HAP-1 (cell line): ENCODE results near the gene MTHFD1L.
A peak's percentile ranks its signal among the peaks of the same experiment; 100 is the strongest.

Experiments used
- DNase-seq, 2 experiments: peaks; one replicate each; pipeline ENCODE4 v3.0.0-alpha.2; 2016 to 2020; ENCODE audit warnings: low spot score in 2 of 2
- H3K27me3 ChIP-seq: fragments of 250-450 bp; sonication (Bioruptor Pico); 2 replicates; pipeline ENCODE4 v1.5.1; 2020; ENCODE audit warnings: low read depth, mild to moderate bottlenecking, moderate library complexity
- H3K36me3 ChIP-seq: fragments of 250-450 bp; sonication (Bioruptor Pico); replicated peaks from 2 replicates; pipeline ENCODE4 v1.5.1; 2020; ENCODE audit warnings: mild to moderate bottlenecking
- H3K4me1 ChIP-seq: fragments of 250-450 bp; sonication (Bioruptor Pico); 2 replicates; pipeline ENCODE4 v1.5.1; 2020; ENCODE audit warnings: mild to moderate bottlenecking
- H3K4me3 ChIP-seq: fragments of 250-450 bp; sonication (Bioruptor Pico); 2 replicates; pipeline ENCODE4 v1.5.1; 2020; ENCODE audit warnings: mild to moderate bottlenecking, moderate library complexity
- H3K9me3 ChIP-seq: fragments of 250-450 bp; sonication (Bioruptor Pico); 2 replicates; pipeline ENCODE4 v1.5.1; 2020; ENCODE audit warnings: mild to moderate bottlenecking, moderate library complexity
- in situ Hi-C: fragments of 300-500 bp; cut with MboI; formaldehyde crosslinking; loops from 3 replicates; pipeline ENCODE4 v1.14.3; 2020; ENCODE audit warnings: low sequenced_read_pairs, inconsistent platforms, mixed read lengths

The MTHFD1L gene

DNA sequence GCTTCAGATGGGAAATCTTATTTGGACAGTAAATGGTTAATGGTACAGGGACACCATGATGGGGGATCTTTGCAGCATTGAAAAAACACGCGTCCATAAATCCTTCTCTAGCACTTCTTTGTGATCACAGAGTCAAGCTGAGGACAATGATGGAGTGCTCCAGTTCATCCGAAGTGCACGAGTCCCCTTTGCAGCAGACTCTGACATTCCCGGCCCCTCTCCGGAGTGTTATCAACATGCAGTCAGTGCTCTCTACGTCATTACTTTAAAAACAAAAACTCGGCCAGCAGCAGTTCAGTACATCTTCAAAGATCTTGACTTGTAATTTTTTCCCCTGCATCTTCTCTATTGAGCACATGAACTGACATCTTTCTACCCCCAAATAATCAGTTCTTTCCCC is 188.8 kb downstream of the MTHFD1L start:
- in situ Hi-C loops = no loop called here
- H3K27me3 ChIP-seq = no peaks in the 10 kb centered on the region
- no peak overlapping the region for H3K4me3 ChIP-seq
- peaks cover 11% of the 10 kb centered on the region for H3K36me3 ChIP-seq
- peaks cover 15% of the 10 kb centered on the region for H3K4me1 ChIP-seq
- DNase-seq = no peak
- no peaks in the 10 kb centered on the region for H3K9me3 ChIP-seq

DNA sequence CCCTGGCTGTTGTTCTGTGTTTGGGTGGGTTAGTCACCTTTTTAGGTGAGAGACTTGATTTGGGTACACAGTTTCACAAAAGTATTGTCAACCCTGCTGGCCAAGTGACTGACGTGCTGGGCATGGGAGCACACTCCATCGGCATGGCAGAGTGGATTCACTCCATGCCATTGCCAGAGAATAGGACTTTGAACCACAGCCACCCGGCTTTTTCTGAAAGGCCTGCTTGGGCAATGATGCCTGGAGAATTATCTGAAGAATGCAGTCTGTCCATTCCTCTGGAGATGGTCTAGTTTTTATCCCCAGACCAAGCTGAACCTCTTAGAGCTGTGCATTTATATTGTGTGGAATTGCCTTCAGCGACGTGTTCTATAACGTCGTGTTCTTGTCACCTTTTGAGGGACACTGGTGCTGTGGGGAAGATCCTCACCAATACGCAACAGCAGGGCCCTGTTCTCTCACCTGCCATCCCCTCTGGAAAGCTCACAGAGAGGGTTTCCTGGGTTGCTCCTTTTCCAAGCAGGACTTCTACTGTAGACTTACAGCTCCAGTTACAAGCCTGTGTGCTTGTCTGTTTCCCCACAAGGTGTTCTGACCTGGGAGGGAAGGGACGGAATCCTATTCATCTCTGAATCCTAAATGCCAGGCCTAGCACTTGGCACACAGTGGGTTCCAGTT is 190.9 kb downstream of the MTHFD1L start:
- Histone ChIP-seq H3K4me3 (no peak overlapping the region), H3K4me1 (peaks cover 15% of the 10 kb centered on the region), H3K27me3 (no peaks in the 10 kb centered on the region), H3K9me3 (no peaks in the 10 kb centered on the region), H3K36me3 (peaks cover 8% of the 10 kb centered on the region)
- in situ Hi-C loops = no loop called here
- DNase-seq = no peak

DNA sequence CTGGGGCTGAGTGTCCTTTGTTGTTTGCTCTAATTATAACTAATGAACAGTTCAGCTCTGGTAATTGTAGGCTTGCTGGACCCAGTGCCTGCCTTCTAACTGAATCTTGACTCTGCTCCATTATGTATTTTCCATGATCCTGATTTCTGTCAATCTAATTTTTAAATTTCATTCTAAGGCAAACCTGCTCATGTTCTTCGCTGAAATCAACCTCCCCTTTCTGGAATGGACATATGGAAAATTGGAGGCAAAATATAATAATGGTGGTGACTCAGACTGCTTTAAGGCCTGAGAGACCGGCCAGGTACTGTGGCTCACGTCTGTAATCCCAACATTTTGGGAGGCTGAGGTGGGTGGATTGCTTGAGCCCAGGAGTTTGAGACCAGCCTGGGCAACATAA is 191.6 kb downstream of the MTHFD1L start:
- H3K9me3 ChIP-seq = no peaks in the 10 kb centered on the region
- in situ Hi-C loops = no loop called here
- H3K4me3 ChIP-seq = no peak overlapping the region
- H3K27me3 ChIP-seq = no peaks in the 10 kb centered on the region
- no peak for DNase-seq
- peaks cover 15% of the 10 kb centered on the region for H3K4me1 ChIP-seq
- peaks cover 7% of the 10 kb centered on the region for H3K36me3 ChIP-seq

DNA sequence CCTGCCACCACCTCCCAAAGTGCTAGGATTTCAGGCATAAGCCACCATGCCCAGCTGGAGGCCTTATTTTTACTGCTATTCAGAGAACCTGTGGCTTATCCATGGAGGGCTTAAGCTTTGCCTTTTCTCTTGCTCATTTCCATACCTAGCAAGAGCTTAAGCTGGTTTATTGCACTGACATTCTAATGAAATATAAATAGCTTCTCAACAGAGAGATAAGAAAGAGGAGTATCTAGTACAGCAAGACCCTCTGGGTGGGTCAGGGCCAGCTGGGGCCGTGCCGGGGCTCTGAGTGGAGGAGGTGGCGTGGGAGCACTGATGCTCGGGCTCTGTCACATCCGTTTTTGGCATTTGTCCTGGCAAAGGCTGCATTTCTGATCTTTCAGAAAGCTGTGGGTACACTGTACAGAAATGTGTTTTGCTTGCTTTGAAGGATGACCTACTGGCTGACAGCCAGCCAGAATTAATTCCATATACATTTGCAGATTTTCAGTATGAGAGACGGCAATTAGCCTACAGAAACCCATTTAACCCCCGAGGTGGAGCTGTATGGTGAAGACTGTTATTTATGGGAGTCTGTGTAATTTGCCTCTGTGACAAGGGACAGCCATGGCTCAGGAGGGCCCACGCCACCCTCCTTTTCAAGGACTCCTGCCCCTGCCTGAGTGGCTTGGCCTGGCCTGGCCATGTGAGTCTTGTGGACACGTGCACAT is 192.7 kb downstream of the MTHFD1L start:
- Histone ChIP-seq H3K27me3 (no peaks in the 10 kb centered on the region), H3K36me3 (peaks cover 4% of the 10 kb centered on the region; the same call in 1 of the 2 replicates), H3K4me1 (peaks cover 15% of the 10 kb centered on the region), H3K4me3 (no peak overlapping the region), H3K9me3 (no peaks in the 10 kb centered on the region)
- DNase-seq = peak; percentile 64 to 75
- in situ Hi-C loops = no loop called here

DNA sequence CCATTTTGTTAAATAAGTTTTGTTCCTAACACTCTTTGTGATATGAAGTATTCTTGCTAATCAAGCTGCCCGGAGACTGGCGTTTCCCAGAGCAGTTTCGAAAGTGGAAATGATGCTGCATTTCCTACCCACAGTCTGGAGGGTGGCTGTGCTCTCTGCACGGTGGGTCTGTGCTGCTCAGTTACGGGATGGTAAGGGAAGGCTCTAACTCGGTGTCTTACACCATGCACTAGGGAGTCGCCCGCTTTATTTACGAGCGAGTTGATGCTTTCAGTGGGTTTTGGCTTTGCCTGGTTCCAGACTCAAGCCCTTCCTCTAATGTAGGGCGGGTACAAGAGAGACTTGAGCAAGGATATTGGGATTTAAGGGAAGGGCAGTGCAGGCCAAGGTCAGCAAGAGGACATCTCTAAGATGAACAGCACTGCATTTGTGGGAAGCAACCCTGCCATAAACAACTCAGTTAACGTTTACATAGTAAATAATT is 194.2 kb downstream of the MTHFD1L start:
- DNase-seq = no peak
- no peak overlapping the region for H3K4me3 ChIP-seq
- H3K9me3 ChIP-seq = no peaks in the 10 kb centered on the region
- H3K36me3 ChIP-seq = peaks cover 4% of the 10 kb centered on the region; the same call in 1 of the 2 replicates
- H3K27me3 ChIP-seq = no peaks in the 10 kb centered on the region
- in situ Hi-C loops = no loop called here
- peaks cover 15% of the 10 kb centered on the region for H3K4me1 ChIP-seq

DNA sequence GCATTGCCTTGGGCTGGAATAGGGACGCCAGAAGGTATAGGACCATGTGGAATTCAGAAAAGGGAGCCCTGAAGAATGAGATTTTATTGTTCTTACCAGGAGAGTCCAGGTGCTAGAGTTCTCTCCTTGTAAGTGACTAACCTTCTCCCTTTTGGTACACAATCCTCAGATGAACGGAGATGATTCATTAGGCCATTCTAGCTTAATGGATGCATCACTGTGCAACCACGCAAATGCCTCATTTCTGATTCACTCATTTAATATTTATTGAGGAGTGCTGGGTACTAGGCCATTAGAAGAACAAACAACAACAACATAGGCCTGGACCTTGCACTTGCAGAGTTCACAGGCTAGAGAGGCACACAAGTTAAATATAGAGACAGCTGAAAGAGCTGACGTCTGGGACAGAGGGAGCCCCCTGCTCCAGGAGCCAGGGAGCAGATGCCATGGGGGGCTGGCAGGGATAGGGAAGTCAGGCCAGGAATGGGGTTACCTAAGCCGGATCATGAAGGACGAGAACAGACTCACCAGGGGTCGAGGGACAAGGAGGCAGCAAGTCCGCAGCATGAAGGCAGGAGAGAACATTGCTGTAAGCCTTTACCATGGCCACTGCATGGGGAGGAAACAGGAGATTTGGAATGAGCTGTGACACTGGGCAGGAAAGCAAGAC is 194.7 kb downstream of the MTHFD1L start:
- no peaks in the 10 kb centered on the region for H3K27me3 ChIP-seq
- no peak for DNase-seq
- H3K4me1 ChIP-seq = peaks cover 15% of the 10 kb centered on the region
- H3K36me3 ChIP-seq = peaks cover 4% of the 10 kb centered on the region; the same call in 1 of the 2 replicates
- no peaks in the 10 kb centered on the region for H3K9me3 ChIP-seq
- in situ Hi-C loops = no loop called here
- H3K4me3 ChIP-seq = no peak overlapping the region

DNA sequence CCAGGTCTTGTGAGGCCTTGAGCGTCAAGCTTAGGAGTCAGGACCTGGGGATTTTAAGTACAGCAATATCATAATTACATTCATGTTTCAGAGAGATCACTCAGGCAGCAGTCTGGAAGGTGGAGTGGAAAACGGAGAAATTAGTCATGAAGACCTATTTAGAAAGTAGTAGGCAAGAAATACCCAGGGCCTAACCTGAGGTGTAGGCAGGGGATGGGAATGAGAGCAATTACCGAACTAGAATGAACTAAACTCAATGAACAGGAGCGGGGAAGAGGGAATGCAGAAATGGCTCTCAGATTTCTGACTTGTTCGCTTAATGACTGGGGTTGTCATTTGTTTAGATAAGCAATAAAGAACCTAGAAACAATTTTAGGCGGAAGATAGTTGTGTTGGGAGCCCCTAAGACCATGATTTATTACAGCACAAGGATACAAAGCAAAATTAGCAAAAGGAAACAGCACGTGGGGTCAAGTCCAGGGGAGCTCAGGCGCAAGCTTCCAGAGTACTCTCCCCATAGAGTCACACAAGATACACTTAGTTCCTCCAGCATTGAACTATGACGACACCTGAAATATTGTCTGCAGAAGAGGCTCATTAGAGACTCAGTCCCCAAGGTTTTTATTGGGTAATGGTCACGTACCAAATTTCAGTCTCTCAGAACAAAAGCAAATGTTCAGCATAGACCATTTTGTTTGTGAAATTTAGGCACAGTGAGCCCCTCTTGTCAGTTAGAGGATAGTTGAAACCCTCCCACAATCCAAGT is 195.4 kb downstream of the MTHFD1L start:
- H3K9me3 ChIP-seq = no peaks in the 10 kb centered on the region
- DNase-seq = no peak
- peaks cover 4% of the 10 kb centered on the region; the same call in 1 of the 2 replicates for H3K36me3 ChIP-seq
- no peak overlapping the region for H3K4me3 ChIP-seq
- peaks cover 15% of the 10 kb centered on the region for H3K4me1 ChIP-seq
- in situ Hi-C loops = no loop called here
- no peaks in the 10 kb centered on the region for H3K27me3 ChIP-seq

DNA sequence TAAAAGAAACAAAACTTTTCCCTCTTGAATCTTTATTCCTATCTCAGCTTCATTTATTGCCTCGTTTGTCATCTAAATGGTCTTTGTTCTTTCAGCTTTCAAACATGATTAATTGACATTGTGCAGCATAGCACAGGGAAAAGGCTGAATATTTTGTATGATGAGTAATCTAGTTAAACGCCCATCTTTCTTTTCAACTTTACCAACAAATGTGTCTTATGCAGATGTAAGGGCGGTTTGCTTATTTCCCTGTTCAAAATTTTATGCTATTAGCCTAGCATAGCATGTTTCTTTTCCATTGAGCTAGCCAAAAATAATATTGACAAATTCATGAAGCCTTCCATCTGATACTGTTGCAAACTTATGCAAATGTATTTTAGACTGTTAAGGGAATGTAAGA is 197.8 kb downstream of the MTHFD1L start:
- H3K4me1 ChIP-seq = peaks cover 5% of the 10 kb centered on the region

DNA sequence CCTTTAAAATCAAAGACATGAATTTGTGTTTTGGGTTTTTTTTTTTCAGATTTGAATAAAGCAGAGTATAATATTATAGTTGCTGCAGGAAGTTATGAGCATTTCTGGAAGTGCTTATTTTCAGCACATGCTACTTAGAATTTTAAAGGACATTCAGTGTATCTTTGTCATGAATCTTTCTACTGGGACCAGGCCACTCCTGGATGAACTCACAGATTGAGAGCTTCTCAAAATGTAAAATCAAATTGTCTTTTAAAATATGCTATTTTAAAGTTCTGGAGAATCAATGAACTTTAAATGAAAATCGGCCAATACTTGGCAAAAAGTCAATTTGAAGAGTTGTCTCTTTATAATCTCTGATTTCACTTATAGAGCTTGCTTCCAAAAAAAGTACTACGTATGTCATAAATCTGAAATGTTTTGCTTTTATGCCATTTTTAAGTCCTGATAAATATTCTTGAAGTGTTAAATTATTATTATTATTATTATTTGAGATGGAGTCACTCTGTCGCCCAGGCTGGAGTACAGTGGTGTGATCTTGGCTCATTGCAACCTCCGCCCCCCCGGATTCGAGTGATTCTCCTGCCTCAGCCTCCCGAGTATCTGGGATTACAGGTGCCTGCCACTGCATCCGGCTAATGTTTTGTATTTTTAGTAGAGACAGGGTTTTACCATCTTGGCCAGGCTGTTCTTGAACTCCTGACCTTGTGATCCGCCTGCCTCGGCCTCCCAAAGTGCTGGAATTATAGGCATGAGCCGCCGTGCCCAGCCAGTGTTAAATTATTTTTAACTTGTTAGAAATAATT is 198.5 kb downstream of the MTHFD1L start:
- Histone ChIP-seq H3K4me1 (no peaks in the 10 kb centered on the region), H3K9me3 (no peaks in the 10 kb centered on the region), H3K27me3 (no peaks in the 10 kb centered on the region), H3K4me3 (no peak overlapping the region), H3K36me3 (no peaks in the 10 kb centered on the region; the same call in 1 of the 2 replicates)
- in situ Hi-C loops = no loop called here
- DNase-seq = no peak

More for the DNA sequence above, 197.8 kb downstream of the MTHFD1L start:
- H3K27me3 ChIP-seq = no peaks in the 10 kb centered on the region
- in situ Hi-C loops = no loop called here
- H3K36me3 ChIP-seq = peaks cover 4% of the 10 kb centered on the region; the same call in 1 of the 2 replicates
- no peaks in the 10 kb centered on the region for H3K9me3 ChIP-seq
- no peak for DNase-seq
- no peak overlapping the region for H3K4me3 ChIP-seq

DNA sequence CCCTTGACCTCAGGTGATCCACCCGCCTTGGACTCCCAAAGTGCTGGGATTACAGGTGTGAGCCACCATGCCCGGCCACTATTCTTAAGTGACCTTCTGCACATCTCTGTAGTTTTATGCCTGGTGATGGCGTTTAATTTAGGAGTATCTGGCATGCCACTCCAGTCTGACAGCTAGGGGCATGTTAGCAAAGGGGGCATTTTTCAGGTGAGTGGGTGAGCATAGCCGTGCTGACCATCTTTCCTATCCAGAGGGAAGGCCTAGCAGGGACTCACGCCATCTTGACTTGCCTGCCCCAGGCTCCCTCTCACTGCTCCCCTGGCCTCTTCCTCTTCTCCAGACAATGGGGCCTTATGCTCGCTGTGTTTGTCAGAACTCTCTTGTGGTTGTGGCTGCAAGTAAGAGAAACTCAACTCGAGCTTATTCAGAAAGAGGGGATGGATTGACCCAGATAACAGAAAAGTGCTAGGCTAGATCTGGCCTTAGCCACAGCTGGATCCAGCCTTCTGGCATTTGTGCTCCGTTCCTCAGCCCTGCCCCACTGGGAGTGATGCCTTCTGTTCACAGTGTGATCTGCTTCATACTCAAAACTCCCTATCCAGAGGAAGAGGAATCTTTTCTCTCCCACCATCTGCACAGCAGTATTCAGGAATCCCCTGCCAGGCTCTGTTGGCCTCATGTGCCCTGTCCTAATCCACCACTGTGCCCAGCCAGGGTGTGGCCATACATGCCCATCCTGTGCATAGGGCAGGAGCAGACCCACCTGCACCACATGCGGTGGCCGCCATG is 199.7 kb downstream of the MTHFD1L start:
- no peak for DNase-seq
- no peaks in the 10 kb centered on the region for H3K4me1 ChIP-seq
- no peak overlapping the region for H3K4me3 ChIP-seq
- no peaks in the 10 kb centered on the region for H3K9me3 ChIP-seq
- in situ Hi-C loops = no loop called here
- H3K36me3 ChIP-seq = peaks cover 5% of the 10 kb centered on the region
- no peaks in the 10 kb centered on the region for H3K27me3 ChIP-seq

DNA sequence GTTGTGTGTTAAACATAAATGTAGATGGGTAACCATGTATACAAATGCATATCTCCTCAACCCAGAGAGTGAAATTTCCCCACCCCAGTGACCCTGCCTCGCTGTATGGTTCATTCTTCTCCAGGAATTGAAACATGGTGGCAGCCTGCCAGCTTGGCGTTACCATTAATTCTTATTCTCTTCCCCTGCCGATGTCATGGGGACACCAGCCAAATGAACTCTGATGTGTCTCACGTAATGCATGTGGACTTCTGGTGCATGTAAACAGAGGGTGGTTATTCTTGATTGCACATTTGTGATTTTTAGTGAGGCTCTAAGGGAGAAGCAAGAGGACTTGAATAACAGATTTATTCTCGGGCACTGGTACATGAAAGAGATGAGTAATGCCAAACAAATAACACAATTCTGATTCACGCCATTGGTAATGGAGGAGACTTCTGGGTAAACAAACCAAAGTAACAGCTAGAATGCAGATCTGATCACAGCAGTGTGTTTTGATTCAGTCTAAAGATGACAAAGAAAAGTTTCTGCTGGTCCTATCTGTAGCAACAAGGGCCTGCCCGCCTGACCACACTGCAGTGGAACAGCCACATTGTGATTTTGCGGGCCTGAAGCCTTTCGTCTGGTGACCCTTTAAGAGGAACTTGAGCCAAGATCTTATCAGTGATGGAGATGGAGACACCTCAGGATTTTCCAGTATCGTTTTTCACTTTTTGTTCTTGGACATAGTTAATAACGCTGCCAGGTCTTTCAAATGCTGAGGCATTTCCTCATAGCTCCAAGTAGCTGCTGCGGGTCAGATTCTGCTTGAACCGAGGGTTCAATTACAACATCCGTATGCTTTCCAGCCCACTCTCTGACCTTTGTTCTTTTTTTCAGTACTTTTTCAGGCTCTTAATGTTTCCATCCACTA is 202.4 kb downstream of the MTHFD1L start:
- in situ Hi-C loops = no loop called here
- DNase-seq = no peak

More for the DNA sequence above, 202.4 kb downstream of the MTHFD1L start:
- H3K27me3 ChIP-seq = no peaks in the 10 kb centered on the region
- peaks cover 9% of the 10 kb centered on the region for H3K36me3 ChIP-seq
- no peak overlapping the region for H3K4me3 ChIP-seq
- no peaks in the 10 kb centered on the region for H3K4me1 ChIP-seq
- H3K9me3 ChIP-seq = no peaks in the 10 kb centered on the region
